ENCODE data around the gene NKD1.

DNA sequence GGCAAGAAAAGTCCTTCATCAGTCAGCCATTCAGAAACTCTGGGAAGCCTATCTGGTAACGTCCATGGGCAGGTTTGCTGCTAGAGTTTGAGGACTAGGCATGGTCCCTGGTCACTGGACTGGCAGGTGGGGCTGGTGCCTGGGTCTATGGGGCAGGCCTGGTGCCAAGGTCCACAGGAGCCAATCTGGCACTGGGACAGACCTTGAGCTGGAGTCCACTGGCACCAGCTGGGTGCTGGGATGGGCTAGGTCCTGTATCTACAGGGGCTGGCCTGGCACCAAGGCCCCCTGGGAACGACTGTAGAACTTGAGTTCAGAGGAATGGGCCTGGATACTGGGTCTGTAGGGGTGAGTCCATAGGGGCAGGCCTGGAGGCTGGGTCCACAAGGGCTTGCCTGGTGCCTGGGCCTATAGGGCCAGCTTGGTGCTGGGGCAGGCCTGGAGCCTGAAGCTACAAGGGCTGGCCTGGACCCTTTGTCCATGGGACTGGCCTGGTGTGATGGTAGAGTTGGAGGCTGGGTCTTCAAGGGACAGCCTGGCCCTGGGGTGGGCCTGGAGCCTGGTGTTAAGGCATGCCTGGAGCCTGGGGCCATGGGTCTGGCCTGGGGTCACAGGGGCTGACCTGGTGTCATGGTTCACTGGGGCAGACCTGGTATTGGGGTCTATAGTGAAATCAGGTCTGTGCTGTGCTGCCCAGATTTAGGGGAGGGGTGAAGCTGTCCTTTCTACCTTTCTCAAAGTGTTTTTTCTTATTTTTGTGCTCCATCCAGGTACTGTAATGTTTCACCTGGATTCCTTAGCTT lies 30.5 kb upstream of the NKD1 start:
- TF ChIP-seq, protein P1, sequence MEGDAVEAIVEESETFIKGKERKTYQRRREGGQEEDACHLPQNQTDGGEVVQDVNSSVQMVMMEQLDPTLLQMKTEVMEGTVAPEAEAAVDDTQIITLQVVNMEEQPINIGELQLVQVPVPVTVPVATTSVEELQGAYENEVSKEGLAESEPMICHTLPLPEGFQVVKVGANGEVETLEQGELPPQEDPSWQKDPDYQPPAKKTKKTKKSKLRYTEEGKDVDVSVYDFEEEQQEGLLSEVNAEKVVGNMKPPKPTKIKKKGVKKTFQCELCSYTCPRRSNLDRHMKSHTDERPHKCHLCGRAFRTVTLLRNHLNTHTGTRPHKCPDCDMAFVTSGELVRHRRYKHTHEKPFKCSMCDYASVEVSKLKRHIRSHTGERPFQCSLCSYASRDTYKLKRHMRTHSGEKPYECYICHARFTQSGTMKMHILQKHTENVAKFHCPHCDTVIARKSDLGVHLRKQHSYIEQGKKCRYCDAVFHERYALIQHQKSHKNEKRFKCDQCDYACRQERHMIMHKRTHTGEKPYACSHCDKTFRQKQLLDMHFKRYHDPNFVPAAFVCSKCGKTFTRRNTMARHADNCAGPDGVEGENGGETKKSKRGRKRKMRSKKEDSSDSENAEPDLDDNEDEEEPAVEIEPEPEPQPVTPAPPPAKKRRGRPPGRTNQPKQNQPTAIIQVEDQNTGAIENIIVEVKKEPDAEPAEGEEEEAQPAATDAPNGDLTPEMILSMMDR (IDR thresholded peaks at IDR 0.05; ENCODE audit: low read length): no peak
- no peak for TF ChIP-seq EZH2 (optimal IDR thresholded peaks at IDR 0.05; ENCODE audit: low read depth, low read length)
- no peak for TF ChIP-seq EZH2phosphoT487 (IDR thresholded peaks at IDR 0.05; ENCODE audit: low read length)

Measured in MM.1S (cell line).